Kidney (tissue), 14 donors: ENCODE results near the gene SEC11A. TPM values are rescaled to one million over a fixed set of nuclear protein-coding genes. Genes with fewer than 3 reads are reported as not detected.
"Not testable (repeated sequence)": the region's sequence is repeated elsewhere in the genome, so short reads cannot be mapped to it uniquely, and the experiment has no call there.

ENCODE experiments used
- DNase-seq, 5 donors: peaks; one replicate each; pipeline ENCODE4 v3.0.0-alpha.2; 2013 to 2020
- FAIRE-seq: peaks from 2 replicates; lab custom pipeline; 2012; peaks lifted over from hg19 to GRCh38; lab: Jason Lieb, UNC
- H3K27ac ChIP-seq, 2 donors: one replicate each; pipeline ENCODE4 v1.7.0; 2013; ENCODE audit warnings: low read depth in 2 of 2, low read length in 2 of 2, inconsistent platforms in 1 of 2
- H3K27me3 ChIP-seq: one replicate; pipeline ENCODE4 v1.7.1; 2013; ENCODE audit warnings: low read length, inconsistent platforms; ENCODE audit not compliant: control insufficient read depth, insufficient read depth
- H3K36me3 ChIP-seq, 3 donors: one replicate each; pipeline versions ENCODE4 v1.7.0 to v1.7.1; 2013; ENCODE audit warnings: low read length in 3 of 3, control low read depth in 1 of 3, inconsistent platforms in 1 of 3; ENCODE audit not compliant: insufficient read depth in 3 of 3, control insufficient read depth in 2 of 3
- H3K4me1 ChIP-seq, 3 donors: one replicate each; pipeline versions ENCODE4 v1.7.0 to v1.7.1; 2013; ENCODE audit warnings: low read length in 3 of 3, inconsistent platforms in 1 of 3, low read depth in 1 of 3; ENCODE audit not compliant: control insufficient read depth in 2 of 3, insufficient read depth in 2 of 3
- H3K4me3 ChIP-seq, 3 donors: one replicate each; pipeline versions ENCODE4 v1.7.0 to v1.8.1; 2013; ENCODE audit warnings: low read length in 3 of 3, control low read depth in 1 of 3, inconsistent platforms in 1 of 3
- H3K9ac ChIP-seq, 3 donors: one replicate each; pipeline versions ENCODE4 v1.7.0 to v1.7.1; 2013; ENCODE audit warnings: low read length in 3 of 3, control low read depth in 1 of 3, inconsistent platforms in 1 of 3
- H3K9me3 ChIP-seq, 3 donors: one replicate each; pipeline versions ENCODE4 v1.7.0 to v1.7.1; 2013; ENCODE audit warnings: low read length in 3 of 3, control low read depth in 1 of 3, inconsistent platforms in 1 of 3; ENCODE audit not compliant: control insufficient read depth in 2 of 3, insufficient read depth in 1 of 3
- intact Hi-C: fragments of 100-400 bp; cut with DNase I; formaldehyde crosslinking; loops from one replicate; pipeline ENCODE4 v1.11.1; 2022
- polyA plus RNA-seq: library from polyadenylated mRNA; stranded (reverse); fragments of 350-450 nt; fragmentation: Illumina TruSeq; extraction: RNeasy Lipid Tissue Mini Kit (QIAGEN cat#74804); gene quantifications from one replicate; pipeline ENCODE4 v1.2.3, GENCODE V29; 2014; ENCODE audit warnings: low read depth, low replicate concordance; ENCODE audit not compliant: insufficient read depth
- total RNA-seq: library from RNA; stranded (reverse); fragmentation: NEBNext Ultra II Directional; extraction: Animal tissue kit (Norgen Biotek cat#: 25700); gene quantifications from one replicate; pipeline ENCODE4 v1.2.1, GENCODE V29; 2021
- TF ChIP-seq, protein P1 (sequence below): IDR thresholded peaks from 3 replicates; pipeline ENCODE4 v1.5.1; 2012; ENCODE audit warnings: mild to moderate bottlenecking, moderate library complexity, borderline replicate concordance; ENCODE audit not compliant: insufficient read depth; ENCODE audit errors: extremely low read depth
- donor health status: control.
- donor health status: control.
- donor health status: control.
- donor health status: control.
- donor health status: control.
- donor health status: DM: yes; HTN: yes; CAD: no.
- donor health status: Normal renal cell carcinoma (clear cell type).

Gene SEC11A
- total and polyA plus RNA-seq, 2 donors from 2014 or later: 147 to 161 TPM

DNA sequence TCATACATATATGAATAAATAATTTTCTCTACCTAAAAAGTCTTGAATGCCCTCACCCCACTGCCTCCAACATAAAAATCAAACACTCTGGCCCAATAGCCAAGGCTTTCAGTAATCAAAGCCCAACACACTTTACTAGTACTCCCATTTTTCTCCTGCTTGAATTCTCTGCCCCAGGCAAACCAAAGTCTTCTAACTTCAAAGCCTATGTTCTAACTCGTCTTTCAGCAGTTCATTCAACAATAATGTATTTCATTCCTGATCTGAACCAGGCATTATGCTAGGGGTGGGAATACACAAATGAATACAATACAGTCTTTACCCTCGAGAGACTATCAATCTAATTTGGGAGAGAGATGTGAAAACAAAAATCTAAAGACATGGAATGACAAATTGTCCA is 21.1 kb upstream of the SEC11A start:
- Histone ChIP-seq H3K9me3 (no peaks in the 10 kb centered on the region), H3K27me3 (no peaks in the 10 kb centered on the region), H3K4me1 (peaks cover 2 to 27% (median 5%) of the 10 kb centered on the region in 3 donors), H3K27ac (no peak overlapping the region), H3K9ac (no peak overlapping the region), H3K36me3 (no peaks in the 10 kb centered on the region), H3K4me3 (no peak overlapping the region)
- TF ChIP-seq, protein P1, sequence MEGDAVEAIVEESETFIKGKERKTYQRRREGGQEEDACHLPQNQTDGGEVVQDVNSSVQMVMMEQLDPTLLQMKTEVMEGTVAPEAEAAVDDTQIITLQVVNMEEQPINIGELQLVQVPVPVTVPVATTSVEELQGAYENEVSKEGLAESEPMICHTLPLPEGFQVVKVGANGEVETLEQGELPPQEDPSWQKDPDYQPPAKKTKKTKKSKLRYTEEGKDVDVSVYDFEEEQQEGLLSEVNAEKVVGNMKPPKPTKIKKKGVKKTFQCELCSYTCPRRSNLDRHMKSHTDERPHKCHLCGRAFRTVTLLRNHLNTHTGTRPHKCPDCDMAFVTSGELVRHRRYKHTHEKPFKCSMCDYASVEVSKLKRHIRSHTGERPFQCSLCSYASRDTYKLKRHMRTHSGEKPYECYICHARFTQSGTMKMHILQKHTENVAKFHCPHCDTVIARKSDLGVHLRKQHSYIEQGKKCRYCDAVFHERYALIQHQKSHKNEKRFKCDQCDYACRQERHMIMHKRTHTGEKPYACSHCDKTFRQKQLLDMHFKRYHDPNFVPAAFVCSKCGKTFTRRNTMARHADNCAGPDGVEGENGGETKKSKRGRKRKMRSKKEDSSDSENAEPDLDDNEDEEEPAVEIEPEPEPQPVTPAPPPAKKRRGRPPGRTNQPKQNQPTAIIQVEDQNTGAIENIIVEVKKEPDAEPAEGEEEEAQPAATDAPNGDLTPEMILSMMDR: no peak
- DNase-seq (no peak), FAIRE-seq (no peak)
- intact Hi-C loops: no loop called here

DNA sequence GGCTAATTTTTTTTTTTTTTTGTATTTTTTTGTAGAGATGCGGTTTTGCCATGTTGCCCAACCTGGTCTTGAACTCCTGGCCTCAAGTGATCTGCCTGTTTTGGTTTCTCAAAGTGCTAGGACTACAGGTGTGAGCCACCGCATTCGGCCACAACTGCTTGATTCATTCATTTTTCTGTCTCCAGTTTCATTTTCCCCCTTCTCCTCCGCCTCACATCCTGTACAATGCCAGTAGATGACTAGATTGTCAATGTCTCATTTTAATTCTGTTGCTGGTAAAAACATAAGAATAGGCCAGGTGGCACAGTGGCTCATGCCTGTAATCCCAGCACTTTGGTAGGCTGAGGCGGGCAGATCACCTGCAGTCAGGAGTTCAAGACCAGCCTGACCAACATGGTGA is 20.4 kb upstream of the SEC11A start:
- no peak for DNase-seq
- Histone ChIP-seq H3K9me3 (no peaks in the 10 kb centered on the region), H3K27ac (no peak overlapping the region), H3K4me1 (peaks cover 2 to 27% (median 5%) of the 10 kb centered on the region in 3 donors), H3K9ac (no peak overlapping the region), H3K27me3 (no peaks in the 10 kb centered on the region), H3K4me3 (no peak overlapping the region), H3K36me3 (no peaks in the 10 kb centered on the region)
- TF ChIP-seq, protein P1: no peak
- intact Hi-C loops: no loop called here
- no peak for FAIRE-seq

DNA sequence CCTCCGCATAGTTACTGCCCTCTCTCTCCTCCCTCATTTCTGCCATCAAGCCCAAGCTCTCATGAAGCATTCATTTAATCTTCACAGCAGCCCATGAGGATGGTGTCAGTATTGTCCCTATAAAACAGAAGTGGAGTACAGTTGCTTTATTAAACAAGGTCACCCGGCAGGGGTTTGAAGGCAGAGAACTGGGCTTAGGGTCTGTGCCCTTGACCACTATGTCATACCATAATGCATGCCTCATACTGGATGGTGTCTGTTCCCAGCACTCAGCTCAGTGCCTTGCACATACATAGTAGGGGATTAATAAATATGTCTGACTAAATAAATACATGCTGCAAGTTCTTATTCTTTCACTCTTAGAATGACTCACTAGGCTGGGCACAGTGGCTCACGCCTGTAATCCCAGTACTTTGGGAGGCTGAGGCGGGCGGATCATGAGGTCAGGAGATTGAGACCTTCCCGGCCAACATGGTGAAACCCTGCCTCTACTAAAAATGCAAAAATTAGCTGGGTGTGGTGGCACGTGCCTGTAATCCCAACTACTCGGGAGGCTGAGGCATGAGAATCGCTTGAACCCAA is 19.6 kb upstream of the SEC11A start:
- intact Hi-C loops, H3K9me3 ChIP-seq, FAIRE-seq, DNase-seq, H3K27me3 ChIP-seq, H3K36me3 ChIP-seq: not testable (repeated sequence)
- H3K4me3 ChIP-seq: peak overlapping the region in 2 of 3 donors; percentile 4 to 50
- H3K27ac ChIP-seq: peak overlapping the region; percentile 50 to 77
- peak overlapping the region in 1 of 3 donors; percentile 35 for H3K9ac ChIP-seq
- peaks cover 0 to 18% (median 5%) of the 10 kb centered on the region in 3 donors for H3K4me1 ChIP-seq

DNA sequence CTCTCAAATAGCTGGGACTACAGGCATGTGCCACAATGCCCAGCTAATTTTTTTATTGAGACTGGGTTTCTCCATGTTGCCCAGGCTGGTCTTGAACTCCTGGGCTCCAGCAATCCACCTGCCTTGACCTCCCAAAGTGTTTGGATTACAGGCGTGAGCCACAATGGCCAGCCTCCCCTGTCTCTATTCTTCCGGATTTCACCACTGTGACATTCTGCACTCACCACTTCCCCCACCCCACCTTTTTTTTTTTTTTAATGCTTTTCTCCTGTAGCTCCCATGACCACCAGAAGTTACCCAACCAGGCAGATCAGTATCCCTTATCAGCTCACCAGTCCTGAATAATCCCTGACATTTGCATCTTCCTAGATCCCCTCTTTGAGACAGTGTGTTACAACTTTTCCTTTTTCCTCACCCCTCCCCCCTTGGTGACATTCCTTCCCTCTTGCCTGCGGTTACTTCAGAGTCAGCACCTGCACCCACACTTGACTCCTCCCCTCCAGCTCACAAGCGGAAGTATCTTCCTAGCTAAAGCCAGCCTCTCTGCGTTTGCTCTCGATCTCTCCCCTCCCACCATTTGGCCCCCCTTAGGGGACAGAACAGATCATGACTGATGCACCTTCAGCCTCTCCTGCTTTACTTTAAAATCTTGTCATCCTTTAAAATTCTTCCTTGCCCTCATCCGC is 19.0 kb upstream of the SEC11A start:
- TF ChIP-seq, protein P1: no peak
- H3K9me3 ChIP-seq: no peaks in the 10 kb centered on the region
- H3K27me3 ChIP-seq: no peaks in the 10 kb centered on the region
- peak overlapping the region; percentile 50 to 77 for H3K27ac ChIP-seq
- H3K9ac ChIP-seq: peak overlapping the region in 1 of 3 donors; percentile 35
- no peak for FAIRE-seq
- no peaks in the 10 kb centered on the region for H3K36me3 ChIP-seq
- peak in 4 of 5 donors; percentile 77 to 90 (median 84) for DNase-seq
- peaks cover 0 to 17% (median 5%) of the 10 kb centered on the region in 3 donors for H3K4me1 ChIP-seq
- H3K4me3 ChIP-seq: peak overlapping the region; percentile 4 to 50 (median 28)
- intact Hi-C loops: no loop called here
